ENCODE measurements around the gene SLC2A2.

DNA sequence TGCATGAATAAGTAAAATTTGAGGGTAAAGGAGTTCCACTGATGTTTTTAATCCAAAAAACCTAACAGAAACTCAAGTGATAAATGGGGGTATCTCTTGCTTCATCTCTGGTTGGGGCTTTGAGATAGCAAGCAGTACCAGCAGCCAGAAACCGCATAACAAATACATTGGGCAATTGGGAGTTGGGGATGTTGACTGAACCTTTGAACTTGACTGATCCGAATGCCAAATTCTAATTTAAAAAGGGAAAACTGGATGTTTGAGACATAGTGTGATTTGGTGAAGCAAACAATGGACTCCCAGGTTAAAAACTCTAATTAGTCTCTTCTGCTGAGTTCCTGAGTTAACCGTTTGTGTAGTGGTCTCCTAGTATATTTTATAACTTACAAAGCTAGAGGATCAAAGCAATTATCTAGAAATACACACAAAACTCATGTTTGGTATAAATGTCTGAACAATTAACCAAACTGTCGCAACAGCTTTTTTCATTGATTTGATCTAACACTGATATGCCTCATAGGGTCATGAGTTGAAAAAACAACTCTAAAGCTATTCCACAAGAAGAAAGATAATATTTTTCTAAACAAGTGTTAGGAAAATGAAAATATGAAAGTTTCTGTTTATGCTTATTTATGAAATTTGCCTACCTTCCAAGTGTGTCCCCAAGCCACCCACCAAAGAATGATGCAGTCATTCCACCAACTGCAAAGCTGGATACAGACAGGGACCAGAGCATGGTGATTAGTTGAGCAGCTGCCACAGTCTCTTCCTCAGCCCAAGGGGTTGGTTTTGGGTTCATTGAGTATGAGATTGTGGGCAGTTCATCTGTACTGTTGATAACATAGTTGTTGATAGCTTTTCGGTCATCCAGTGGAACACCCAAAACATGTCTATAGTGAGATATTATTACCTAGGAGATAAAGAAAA, 12.4 kb downstream of the SLC2A2 start:
- TF ChIP-seq, protein P1, sequence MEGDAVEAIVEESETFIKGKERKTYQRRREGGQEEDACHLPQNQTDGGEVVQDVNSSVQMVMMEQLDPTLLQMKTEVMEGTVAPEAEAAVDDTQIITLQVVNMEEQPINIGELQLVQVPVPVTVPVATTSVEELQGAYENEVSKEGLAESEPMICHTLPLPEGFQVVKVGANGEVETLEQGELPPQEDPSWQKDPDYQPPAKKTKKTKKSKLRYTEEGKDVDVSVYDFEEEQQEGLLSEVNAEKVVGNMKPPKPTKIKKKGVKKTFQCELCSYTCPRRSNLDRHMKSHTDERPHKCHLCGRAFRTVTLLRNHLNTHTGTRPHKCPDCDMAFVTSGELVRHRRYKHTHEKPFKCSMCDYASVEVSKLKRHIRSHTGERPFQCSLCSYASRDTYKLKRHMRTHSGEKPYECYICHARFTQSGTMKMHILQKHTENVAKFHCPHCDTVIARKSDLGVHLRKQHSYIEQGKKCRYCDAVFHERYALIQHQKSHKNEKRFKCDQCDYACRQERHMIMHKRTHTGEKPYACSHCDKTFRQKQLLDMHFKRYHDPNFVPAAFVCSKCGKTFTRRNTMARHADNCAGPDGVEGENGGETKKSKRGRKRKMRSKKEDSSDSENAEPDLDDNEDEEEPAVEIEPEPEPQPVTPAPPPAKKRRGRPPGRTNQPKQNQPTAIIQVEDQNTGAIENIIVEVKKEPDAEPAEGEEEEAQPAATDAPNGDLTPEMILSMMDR (IDR thresholded peaks at IDR 0.05), result no peak
- TF ChIP-seq POLR2A (IDR thresholded peaks at IDR 0.05), result no peak
